GM23248 (cell line): ENCODE measurements around the gene KLHDC9. TPM values are rescaled to one million over a fixed set of nuclear protein-coding genes. Genes with fewer than 3 reads are reported as not detected.
A peak's percentile ranks its signal among the peaks of the same experiment; 100 is the strongest.

Experiments used
- DNase-seq: peaks from one replicate; pipeline ENCODE4 v3.0.0-alpha.2; 2015
- H2AFZ ChIP-seq: fragments of 200-600 bp; sonication (generic); 2 replicates; pipeline ENCODE4 v1.6.1; 2016; ENCODE audit warnings: antibody characterized with exemption
- H3F3A ChIP-seq: fragments of 200-600 bp; sonication (generic); 2 replicates; pipeline ENCODE4 v1.6.1; 2016; ENCODE audit warnings: mild to moderate bottlenecking, antibody characterized with exemption, mixed run types; ENCODE audit not compliant: insufficient read depth
- H3K27ac ChIP-seq: fragments of 200-600 bp; sonication (generic); 2 replicates; pipeline ENCODE4 v1.5.1; 2016; ENCODE audit warnings: mild to moderate bottlenecking
- H3K27me3 ChIP-seq: fragments of 200-600 bp; sonication (generic); replicated peaks from 2 replicates; pipeline ENCODE4 v1.6.1; 2016; ENCODE audit warnings: mild to moderate bottlenecking; ENCODE audit not compliant: insufficient read depth
- H3K36me3 ChIP-seq: fragments of 200-600 bp; sonication (generic); 2 replicates; pipeline ENCODE4 v1.6.1; 2016; ENCODE audit warnings: low read depth, mild to moderate bottlenecking
- H3K4me1 ChIP-seq: fragments of 200-600 bp; sonication (generic); 2 replicates; pipeline ENCODE4 v1.6.1; 2016; ENCODE audit warnings: mild to moderate bottlenecking; ENCODE audit not compliant: insufficient read depth
- H3K4me2 ChIP-seq: fragments of 200-600 bp; sonication (generic); one replicate; pipeline ENCODE4 v1.6.1; 2016; ENCODE audit warnings: mild to moderate bottlenecking; ENCODE audit not compliant: unreplicated experiment
- H3K4me3 ChIP-seq: fragments of 200-600 bp; sonication (generic); 2 replicates; pipeline ENCODE4 v1.5.1; 2016; ENCODE audit warnings: mild to moderate bottlenecking
- H3K79me2 ChIP-seq: fragments of 200-600 bp; sonication (generic); 2 replicates; pipeline ENCODE4 v1.6.1; 2016; ENCODE audit warnings: mild to moderate bottlenecking; ENCODE audit not compliant: insufficient read depth
- H3K9ac ChIP-seq: fragments of 200-600 bp; sonication (generic); 2 replicates; pipeline ENCODE4 v1.6.1; 2016; ENCODE audit warnings: mild to moderate bottlenecking
- H3K9me2 ChIP-seq: fragments of 200-600 bp; sonication (generic); 2 replicates; pipeline ENCODE4 v1.6.1; 2016; ENCODE audit warnings: mixed run types, mild to moderate bottlenecking, moderate library complexity; ENCODE audit not compliant: insufficient read depth
- H3K9me3 ChIP-seq: fragments of 200-600 bp; sonication (generic); one replicate; pipeline ENCODE4 v1.6.1; 2017; ENCODE audit warnings: low read depth
- H4K20me1 ChIP-seq: fragments of 200-600 bp; sonication (generic); 2 replicates; pipeline ENCODE4 v1.6.0; 2016; ENCODE audit not compliant: insufficient read depth
- EZH2 ChIP-seq: fragments of 200-600 bp; sonication (generic); IDR thresholded peaks from 2 replicates; pipeline ENCODE4 v1.6.1; 2018; ENCODE audit warnings: antibody characterized with exemption, mild to moderate bottlenecking; ENCODE audit not compliant: insufficient read depth, poor library complexity, severe bottlenecking
- EZH2phosphoT487 ChIP-seq: fragments of 200-600 bp; sonication (generic); IDR thresholded peaks from 2 replicates; pipeline ENCODE4 v1.6.1; 2018; ENCODE audit warnings: antibody characterized with exemption, moderate library complexity, mild to moderate bottlenecking, low read depth; ENCODE audit not compliant: insufficient read depth
- WGBS, 2 experiments: methylation state at CpG; one replicate each; pipeline ENCODE4 v1.1.6; 2015 to 2017; ENCODE audit warnings: low lambda C conversion rate in 2 of 2, low coverage in 1 of 2; ENCODE audit errors: missing lambda C conversion rate in 2 of 2; 5-methylcytosine and 5-hydroxymethylcytosine counted together
- in situ Hi-C: fragments of 300-500 bp; cut with MboI; formaldehyde crosslinking; loops from 2 replicates; pipeline ENCODE4 v1.15.0; 2020
- polyA plus RNA-seq: library from polyadenylated mRNA; unstranded; fragments of >200 nt; fragmentation: Nextera tagmentation; extraction: Ambion mirVana; gene quantifications from 2 replicates; pipeline ENCODE4 v1.2.1, GENCODE V29; 2016
- total RNA-seq: library from RNA; depleted of rRNA; stranded (reverse); fragments of >200 nt; shearing (Covaris generic); gene quantifications from 2 replicates; pipeline ENCODE4 v1.2.3, GENCODE V29; 2014; rRNA removed

The KLHDC9 gene
- total RNA-seq (3.7 and 5.6 TPM in 2 replicates), polyA plus RNA-seq (3.2 and 3.3 TPM in 2 replicates)

DNA sequence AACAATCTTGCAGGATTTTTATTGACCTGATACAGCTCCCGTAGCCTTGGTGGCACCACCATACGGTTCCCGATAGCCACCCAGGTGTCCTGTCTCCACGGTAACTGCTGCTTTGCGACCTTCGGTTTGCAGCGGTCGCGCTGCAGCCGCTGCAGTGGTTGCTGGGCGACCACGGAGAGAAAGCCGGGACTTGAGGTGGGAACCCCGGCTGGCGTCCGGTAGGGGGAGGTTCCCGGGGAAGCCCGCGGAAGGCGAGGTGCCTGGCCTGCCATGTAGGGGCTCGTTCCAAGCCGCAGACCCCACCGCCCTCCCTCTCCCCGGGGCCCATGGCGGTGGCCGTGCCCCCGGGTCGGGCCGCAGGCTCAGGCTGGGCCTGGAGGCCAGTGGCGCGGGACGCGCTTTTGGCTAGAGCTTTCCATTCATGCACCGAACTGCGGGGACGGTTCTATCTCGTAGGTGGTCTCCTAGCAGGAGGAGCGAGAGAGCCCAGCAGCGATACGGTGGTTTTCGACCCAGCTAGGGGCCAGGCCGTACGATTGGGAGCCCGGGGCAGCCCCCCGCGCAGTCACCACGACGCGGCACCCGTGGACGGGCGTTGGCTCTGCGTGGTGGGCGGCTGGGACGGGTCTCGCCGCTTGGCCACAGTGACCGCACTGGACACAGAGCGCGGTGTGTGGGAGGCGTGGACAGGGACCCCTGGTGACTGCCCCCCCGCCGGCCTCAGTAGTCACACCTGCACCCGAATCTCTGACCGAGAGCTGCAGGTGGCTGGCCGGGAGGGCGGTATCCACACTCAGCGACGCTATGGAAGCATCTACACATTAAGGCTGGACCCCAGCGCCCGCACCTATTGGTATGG is at the start of gene KLHDC9:
Gene KLHDC9 (plus strand): TSS at position 152 of the 859 bp plus-strand sequence. CDS start 175 bp downstream, at position 327.
- peaks cover 17% of the 10 kb centered on the region; the same call in 1 of the 2 replicates for H3K79me2 ChIP-seq

DNA sequence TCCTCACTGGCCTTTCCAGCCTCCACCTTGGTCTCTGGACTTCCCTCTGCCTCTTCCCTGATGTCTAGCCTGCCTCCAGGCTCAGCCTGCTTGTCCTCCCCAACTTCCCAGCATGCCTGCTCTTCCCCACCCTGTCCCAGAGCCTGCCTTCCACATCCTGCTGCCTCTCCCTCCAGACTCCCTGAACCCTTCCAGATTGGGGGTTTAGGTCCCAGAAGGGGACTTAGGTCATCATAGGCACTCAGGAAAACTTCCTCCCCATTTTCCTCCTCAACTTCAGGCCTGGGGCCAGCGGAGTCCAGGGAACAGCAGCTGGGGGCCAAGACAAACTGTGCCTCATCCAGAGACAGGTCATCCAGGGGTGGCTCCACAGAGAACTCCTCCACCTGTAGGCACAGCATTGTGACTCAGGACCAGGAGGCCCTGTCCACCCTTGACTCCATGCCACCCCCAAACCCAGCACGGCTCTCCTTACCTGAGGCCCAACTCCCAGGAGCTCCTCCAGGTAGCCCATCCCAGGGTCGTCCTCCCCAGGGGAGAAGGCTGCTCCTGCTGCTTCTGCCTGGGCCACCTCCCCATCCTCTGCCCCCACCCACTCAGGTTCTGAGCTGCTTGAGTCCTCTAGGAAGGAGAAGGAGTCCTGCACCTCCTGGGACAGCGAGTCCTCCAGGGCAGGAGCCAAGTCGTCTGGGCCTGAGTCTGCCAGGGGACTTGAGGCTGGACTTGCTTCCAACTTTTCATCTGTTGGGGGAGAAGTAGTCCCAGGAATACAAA is 49.0 kb upstream of the KLHDC9 start:
- Histone ChIP-seq H2AFZ (no peak overlapping the region), H3K9me3 (no peaks in the 10 kb centered on the region), H3K79me2 (peaks cover 10% of the 10 kb centered on the region), H3K9me2 (no peaks in the 10 kb centered on the region), H3K4me2 (no peak overlapping the region), H3K27me3 (no peaks in the 10 kb centered on the region), H4K20me1 (no peaks in the 10 kb centered on the region), H3K36me3 (no peaks in the 10 kb centered on the region), H3F3A (peaks cover 16% of the 10 kb centered on the region; the same call in 1 of the 2 replicates), H3K4me3 (no peak overlapping the region), H3K27ac (no peak overlapping the region), H3K9ac (no peak overlapping the region), H3K4me1 (peaks cover 9% of the 10 kb centered on the region)
- in situ Hi-C loops: loop anchor here (5.0 kb wide), 1 partner anchor 48 kb away; the partner anchor contains the start of gene KLHDC9
- no peak for TF ChIP-seq EZH2
- no peak for TF ChIP-seq EZH2phosphoT487
- no peak for DNase-seq
- WGBS, 2 experiments: 89% methylated on average over 5 of the region's 5 CpGs

More for the DNA sequence above, at the start of gene KLHDC9:
- in situ Hi-C loops: loop anchor here (5.0 to 10.0 kb wide), 2 partner anchors 51 to 104 kb away; partner anchors contain the start of gene USF1
- Histone ChIP-seq H3K4me3 (peak within 1 kb of the TSS; percentile 80), H4K20me1 (no peaks in the 10 kb centered on the region), H3K4me1 (peaks cover 18% of the 10 kb centered on the region), H3K9me2 (no peaks in the 10 kb centered on the region), H2AFZ (peak within 1 kb of the TSS; percentile 83), H3F3A (peaks cover 18% of the 10 kb centered on the region; the same call in 1 of the 2 replicates), H3K36me3 (no peaks in the 10 kb centered on the region), H3K27ac (no peak within 1 kb of the TSS), H3K27me3 (no peaks in the 10 kb centered on the region), H3K9ac (peak within 1 kb of the TSS; percentile 68), H3K9me3 (no peaks in the 10 kb centered on the region), H3K4me2 (peak within 1 kb of the TSS; percentile 98)
- 8% methylated on average over 68 to 69 of the region's 71 CpGs for WGBS, 2 experiments
- no peak for TF ChIP-seq EZH2
- no peak for TF ChIP-seq EZH2phosphoT487
- DNase-seq: peak; percentile 79

- no peaks in the 10 kb centered on the region for H3K9me3 ChIP-seq
- no peak overlapping the region for H3K4me3 ChIP-seq
- H3K27me3 ChIP-seq: no peaks in the 10 kb centered on the region
- H3K4me2 ChIP-seq: no peak overlapping the region
- DNase-seq: no peak
- no peaks in the 10 kb centered on the region for H3K9me2 ChIP-seq
- no peak overlapping the region for H3K9ac ChIP-seq
- 77 to 81% methylated on average over 10 of the region's 10 CpGs for WGBS, 2 experiments
- no peak overlapping the region for H2AFZ ChIP-seq
- peaks cover 5% of the 10 kb centered on the region; the same call in 1 of the 2 replicates for H3K4me1 ChIP-seq
- H3K36me3 ChIP-seq: no peaks in the 10 kb centered on the region
- H3K79me2 ChIP-seq: no peaks in the 10 kb centered on the region
- no peak overlapping the region for H3K27ac ChIP-seq
- H3F3A ChIP-seq: 0 out of 2 replicates have a peak, but pooled peaks cover 4% of the 10 kb centered on the region
- TF ChIP-seq EZH2: no peak
- no peak for TF ChIP-seq EZH2phosphoT487
- no peaks in the 10 kb centered on the region for H4K20me1 ChIP-seq
- in situ Hi-C loops: no loop called here
These were observed 46.9 kb upstream of the KLHDC9 start for GRCh38 chr1:161051219-161051618.

- in situ Hi-C loops: no loop called here
- no peaks in the 10 kb centered on the region for H3K9me3 ChIP-seq
- no peak overlapping the region for H3K9ac ChIP-seq
- H4K20me1 ChIP-seq: no peaks in the 10 kb centered on the region
- H3K4me2 ChIP-seq: no peak overlapping the region
- no peak overlapping the region for H2AFZ ChIP-seq
- H3K9me2 ChIP-seq: no peaks in the 10 kb centered on the region
- H3K36me3 ChIP-seq: no peaks in the 10 kb centered on the region
- 9 to 31% methylated on average over 3 of the region's 3 CpGs for WGBS, 2 experiments
- peak; percentile 37 for DNase-seq
- H3K4me3 ChIP-seq: no peak overlapping the region
- no peaks in the 10 kb centered on the region for H3F3A ChIP-seq
- TF ChIP-seq EZH2 (no peak), EZH2phosphoT487 (no peak)
- H3K79me2 ChIP-seq: no peaks in the 10 kb centered on the region
- H3K27ac ChIP-seq: no peak overlapping the region
- H3K27me3 ChIP-seq: no peaks in the 10 kb centered on the region
- no peaks in the 10 kb centered on the region for H3K4me1 ChIP-seq
These were observed 45.3 kb upstream of the KLHDC9 start for GRCh38 chr1:161052899-161053298.
